Measurements from ENCODE around the gene MTHFD1L. TPM values are rescaled to one million over a fixed set of nuclear protein-coding genes. Genes with fewer than 3 reads are reported as not detected.

MTHFD1L gene
- total and polyA plus RNA-seq, 2 of the 4 experiments (the other 2 are of a cell fraction): 43.5 to 53.2 TPM

- Histone ChIP-seq H3K56ac (ENCODE audit: extremely low read depth, insufficient read depth, low read length) (no peak overlapping the region), H2AK9ac (replicated peaks; ENCODE audit: low read depth, low read length, poor library complexity) (no peak overlapping the region), H3K14ac (replicated peaks; ENCODE audit: low read depth, low read length) (peak overlapping the region; percentile 66; the same call in 1 of the 2 replicates), H3K23ac (ENCODE audit: low read depth, low read length) (peak overlapping the region; percentile 25; the same call in 1 of the 2 replicates), H3K4ac (ENCODE audit: low read depth, low read length) (peak overlapping the region; percentile 89), H3K79me1 (ENCODE audit: low read depth in 1 of 2, low read length in 2 of 2) (peaks cover 0 to 28% of the 10 kb centered on the region in 2 experiments; a peak in 2 of 4 replicates), H3K9me3 (ENCODE audit: control insufficient read depth, insufficient read depth, low read length) (no peaks in the 10 kb centered on the region), H3K36me3 (ENCODE audit: control insufficient read depth, insufficient read depth, low read length) (peaks cover 5% of the 10 kb centered on the region; the same call in 1 of the 2 replicates), H3K27ac (ENCODE audit: insufficient read depth, low read length) (peak overlapping the region; percentile 7; the same call in 1 of the 2 replicates), H4K20me1 (ENCODE audit: insufficient read depth, low read length) (no peaks in the 10 kb centered on the region), H3K9ac (ENCODE audit: low read depth, low read length) (no peak overlapping the region), H3K4me1 (ENCODE audit: control insufficient read depth, insufficient read depth, low read length) (peaks cover 13% of the 10 kb centered on the region), H4K91ac (ENCODE audit: insufficient read depth, low read depth, low read length) (peak overlapping the region; percentile 73), H3K27me3 (ENCODE audit: control insufficient read depth, insufficient read depth, low read length) (no peaks in the 10 kb centered on the region), H2BK120ac (ENCODE audit: low read depth, low read length) (peak overlapping the region; percentile 75), H3K18ac (ENCODE audit: low read depth, low read length) (peak overlapping the region; percentile 75), H3K4me3 (ENCODE audit: insufficient read depth, low read depth, low read length) (no peak overlapping the region), H3K4me2 (ENCODE audit: low read depth, low read length) (no peak overlapping the region), H2AK5ac (ENCODE audit: low read depth, low read length) (peak overlapping the region; percentile 94), H2BK20ac (ENCODE audit: low read depth, low read length) (peak overlapping the region; percentile 78), H2BK5ac (ENCODE audit: low read depth, low read length, poor library complexity, severe bottlenecking) (peak overlapping the region; percentile 60), H2AFZ (replicated peaks; ENCODE audit: low read length, poor library complexity) (no peak overlapping the region), H3K9me1 (ENCODE audit: insufficient read depth, low read length) (0 out of 2 replicates have a peak, but pooled peaks cover 4% of the 10 kb centered on the region), H4K5ac (ENCODE audit: low read depth, low read length) (peak overlapping the region; percentile 86), H2BK15ac (ENCODE audit: low read depth, low read length) (peak overlapping the region; percentile 81; the same call in 2 of the 3 replicates), H4K8ac (ENCODE audit: low read depth in 2 of 2, low read length in 2 of 2) (peak overlapping the region; percentile 53 to 76; a peak in 2 of 4 replicates)
- dilution Hi-C loops (cut with HindIII; ENCODE audit: low sequenced_read_pairs, unreplicated experiment): no loop called here
- ATAC-seq (ENCODE audit: low read depth): no peak
- in situ Hi-C loops (cut with MboI; ENCODE audit: low sequenced_read_pairs): no loop called here
- ChIA-PET CTCF (interaction anchor here (0.8 kb wide), 1 partner anchor 45 kb away, joined by 6 read pairs; no protein-coding TSS in a partner anchor), POLR2A (ENCODE audit: unreplicated experiment) (no interaction called here)
- intact Hi-C loops (cut with micrococcal nuclease): no loop called here
- TF ChIP-seq CEBPB (IDR thresholded peaks at IDR 0.05; ENCODE audit: low read depth, low read length) (no peak), CHD1 (IDR thresholded peaks at IDR 0.05; ENCODE audit: low read depth, low read length) (no peak), BHLHE40 (IDR thresholded peaks at IDR 0.05; ENCODE audit: low read depth, low read length) (no peak), RAD21 (IDR thresholded peaks at IDR 0.05; ENCODE audit: low read length) (no peak), MXI1 (IDR thresholded peaks at IDR 0.05; ENCODE audit: borderline replicate concordance, low read depth, low read length) (no peak), MAZ (IDR thresholded peaks at IDR 0.05; ENCODE audit: borderline replicate concordance, low read depth, low read length) (no peak), RCOR1 (IDR thresholded peaks at IDR 0.05; ENCODE audit: insufficient replicate concordance, low read length) (no peak), RFX5 (IDR thresholded peaks at IDR 0.05; ENCODE audit: low read depth, low read length) (no peak), NFE2L2 (IDR thresholded peaks at IDR 0.05; ENCODE audit: low read depth, low read length) (no peak), POLR2A (IDR thresholded peaks at IDR 0.05; ENCODE audit: low read depth, low read length) (no peak), USF2 (IDR thresholded peaks at IDR 0.05; ENCODE audit: low read depth, low read length) (no peak), FOS (IDR thresholded peaks at IDR 0.05; ENCODE audit: low read depth, low read length) (no peak), MAFK (IDR thresholded peaks at IDR 0.05; ENCODE audit: low read depth, low read length) (no peak)
- TF ChIP-seq, protein P1, sequence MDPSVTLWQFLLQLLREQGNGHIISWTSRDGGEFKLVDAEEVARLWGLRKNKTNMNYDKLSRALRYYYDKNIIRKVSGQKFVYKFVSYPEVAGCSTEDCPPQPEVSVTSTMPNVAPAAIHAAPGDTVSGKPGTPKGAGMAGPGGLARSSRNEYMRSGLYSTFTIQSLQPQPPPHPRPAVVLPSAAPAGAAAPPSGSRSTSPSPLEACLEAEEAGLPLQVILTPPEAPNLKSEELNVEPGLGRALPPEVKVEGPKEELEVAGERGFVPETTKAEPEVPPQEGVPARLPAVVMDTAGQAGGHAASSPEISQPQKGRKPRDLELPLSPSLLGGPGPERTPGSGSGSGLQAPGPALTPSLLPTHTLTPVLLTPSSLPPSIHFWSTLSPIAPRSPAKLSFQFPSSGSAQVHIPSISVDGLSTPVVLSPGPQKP (IDR thresholded peaks at IDR 0.05; ENCODE audit: borderline replicate concordance, low read depth, low read length): no peak
- TF ChIP-seq, protein P2, sequence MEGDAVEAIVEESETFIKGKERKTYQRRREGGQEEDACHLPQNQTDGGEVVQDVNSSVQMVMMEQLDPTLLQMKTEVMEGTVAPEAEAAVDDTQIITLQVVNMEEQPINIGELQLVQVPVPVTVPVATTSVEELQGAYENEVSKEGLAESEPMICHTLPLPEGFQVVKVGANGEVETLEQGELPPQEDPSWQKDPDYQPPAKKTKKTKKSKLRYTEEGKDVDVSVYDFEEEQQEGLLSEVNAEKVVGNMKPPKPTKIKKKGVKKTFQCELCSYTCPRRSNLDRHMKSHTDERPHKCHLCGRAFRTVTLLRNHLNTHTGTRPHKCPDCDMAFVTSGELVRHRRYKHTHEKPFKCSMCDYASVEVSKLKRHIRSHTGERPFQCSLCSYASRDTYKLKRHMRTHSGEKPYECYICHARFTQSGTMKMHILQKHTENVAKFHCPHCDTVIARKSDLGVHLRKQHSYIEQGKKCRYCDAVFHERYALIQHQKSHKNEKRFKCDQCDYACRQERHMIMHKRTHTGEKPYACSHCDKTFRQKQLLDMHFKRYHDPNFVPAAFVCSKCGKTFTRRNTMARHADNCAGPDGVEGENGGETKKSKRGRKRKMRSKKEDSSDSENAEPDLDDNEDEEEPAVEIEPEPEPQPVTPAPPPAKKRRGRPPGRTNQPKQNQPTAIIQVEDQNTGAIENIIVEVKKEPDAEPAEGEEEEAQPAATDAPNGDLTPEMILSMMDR (conservative IDR thresholded peaks at IDR 0.05; ENCODE audit: low read depth, low read length): no peak
- DNase-seq: no peak
- BruUV-seq (replicated peaks): no TSS peak
- WGBS, 2 experiments (ENCODE audit: extremely low coverage in 2 of 2, insufficient read length in 1 of 2): 83% methylated on average over 4 of the region's 7 CpGs; no CpG with 5 or more reads in 1 of the 2 experiments
Observed at GRCh38 chr6:150863213-150863928, 2.1 kb upstream of the MTHFD1L start.
